NT2/D1 (cell line): ENCODE results near the gene SBF2.

Experiments used
- YY1 ChIP-seq: IDR thresholded peaks from 2 replicates; pipeline ENCODE4 v1.6.1; 2011; ENCODE audit not compliant: insufficient read length, insufficient read depth
- ZNF274 ChIP-seq: IDR thresholded peaks from 2 replicates; pipeline ENCODE4 v1.6.1; 2011; ENCODE audit warnings: mild to moderate bottlenecking, low read depth, low read length

- TF ChIP-seq ZNF274 (no peak), YY1 (no peak)
Observed at GRCh38 chr11:9773524-9773923, 520.5 kb downstream of the SBF2 start.
